ENCODE data around the gene RASGRP2. TPM values are rescaled to one million over a fixed set of nuclear protein-coding genes. Genes with fewer than 3 reads are reported as not detected.

The RASGRP2 gene
- total RNA-seq, 2 donors from 2014 or later = 0.86 to 1.9 TPM

- H3K9me3 Mint-ChIP-seq = peaks cover 4% of the 10 kb centered on the region
- no peaks in the 10 kb centered on the region for H3K36me3 Mint-ChIP-seq (ENCODE audit: low read depth)
- H3K27me3 Mint-ChIP-seq (ENCODE audit: insufficient read depth) = peaks cover 74% of the 10 kb centered on the region
- 91% methylated on average over 1 of the region's 1 CpG; no CpG with 5 or more reads in 1 of the 2 experiments for WGBS, 2 experiments (ENCODE audit: insufficient coverage in 1 of 2, insufficient read length in 1 of 2)
- DNase-seq = no peak
- no peak overlapping the region for H3K27ac Mint-ChIP-seq
- H3K4me3 Mint-ChIP-seq = no peak overlapping the region
- no peaks in the 10 kb centered on the region for H3K36me3 ChIP-seq (ENCODE audit: control insufficient read depth, insufficient read depth, low read length)
- H3K4me3 ChIP-seq (ENCODE audit: low read length) = no peak overlapping the region
- H3K27me3 ChIP-seq (ENCODE audit: control insufficient read depth, insufficient read depth, low read length, poor library complexity, severe bottlenecking) = peaks cover 21% of the 10 kb centered on the region
- no peaks in the 10 kb centered on the region for H3K4me1 Mint-ChIP-seq
- no peak overlapping the region for H3K27ac ChIP-seq (ENCODE audit: low read depth, low read length)
- TF ChIP-seq CTCF (conservative IDR thresholded peaks at IDR 0.05) = no peak
- H3K9ac ChIP-seq (ENCODE audit: extremely low read depth, low read length, poor library complexity, severe bottlenecking) = no peak overlapping the region
- no peaks in the 10 kb centered on the region for H3K9me3 ChIP-seq (ENCODE audit: control insufficient read depth, low read length)
- H3K4me1 ChIP-seq (ENCODE audit: control insufficient read depth, insufficient read depth, low read length) = no peaks in the 10 kb centered on the region
These were observed 45.5 kb downstream of the RASGRP2 start for GRCh38 chr11:64698427-64698826.

GRCh38 chr11:64697663-64698375 lies 46.1 kb downstream of the RASGRP2 start:
- H3K4me1 Mint-ChIP-seq = no peaks in the 10 kb centered on the region
- H3K4me3 ChIP-seq (ENCODE audit: low read length) = no peak overlapping the region
- no peak overlapping the region for H3K27ac Mint-ChIP-seq
- H3K36me3 Mint-ChIP-seq (ENCODE audit: low read depth) = no peaks in the 10 kb centered on the region
- peaks cover 4% of the 10 kb centered on the region for H3K9me3 Mint-ChIP-seq
- TF ChIP-seq CTCF (conservative IDR thresholded peaks at IDR 0.05) = no peak
- H3K27me3 ChIP-seq (ENCODE audit: control insufficient read depth, insufficient read depth, low read length, poor library complexity, severe bottlenecking) = peaks cover 26% of the 10 kb centered on the region
- no peak overlapping the region for H3K9ac ChIP-seq (ENCODE audit: extremely low read depth, low read length, poor library complexity, severe bottlenecking)
- H3K27ac ChIP-seq (ENCODE audit: low read depth, low read length) = no peak overlapping the region
- H3K27me3 Mint-ChIP-seq (ENCODE audit: insufficient read depth) = peaks cover 76% of the 10 kb centered on the region
- 84 to 87% methylated on average over 5 to 7 of the region's 7 CpGs for WGBS, 2 experiments (ENCODE audit: insufficient coverage in 1 of 2, insufficient read length in 1 of 2)
- no peaks in the 10 kb centered on the region for H3K36me3 ChIP-seq (ENCODE audit: control insufficient read depth, insufficient read depth, low read length)
- no peaks in the 10 kb centered on the region for H3K4me1 ChIP-seq (ENCODE audit: control insufficient read depth, insufficient read depth, low read length)
- no peaks in the 10 kb centered on the region for H3K9me3 ChIP-seq (ENCODE audit: control insufficient read depth, low read length)
- no peak overlapping the region for H3K4me3 Mint-ChIP-seq
- no peak for DNase-seq

GRCh38 chr11:64696045-64696444 lies 47.9 kb downstream of the RASGRP2 start:
- no peaks in the 10 kb centered on the region for H3K36me3 Mint-ChIP-seq (ENCODE audit: low read depth)
- Histone ChIP-seq H3K27me3 (ENCODE audit: control insufficient read depth, insufficient read depth, low read length, poor library complexity, severe bottlenecking) (peaks cover 40% of the 10 kb centered on the region), H3K9me3 (ENCODE audit: control insufficient read depth, low read length) (no peaks in the 10 kb centered on the region), H3K4me1 (ENCODE audit: control insufficient read depth, insufficient read depth, low read length) (no peaks in the 10 kb centered on the region), H3K36me3 (ENCODE audit: control insufficient read depth, insufficient read depth, low read length) (no peaks in the 10 kb centered on the region), H3K9ac (ENCODE audit: extremely low read depth, low read length, poor library complexity, severe bottlenecking) (no peak overlapping the region), H3K4me3 (ENCODE audit: low read length) (no peak overlapping the region), H3K27ac (ENCODE audit: low read depth, low read length) (no peak overlapping the region)
- H3K27me3 Mint-ChIP-seq (ENCODE audit: insufficient read depth) = peaks cover 89% of the 10 kb centered on the region
- no peak overlapping the region for H3K4me3 Mint-ChIP-seq
- no peak for DNase-seq
- 84 to 85% methylated on average over 6 to 8 of the region's 8 CpGs for WGBS, 2 experiments (ENCODE audit: insufficient coverage in 1 of 2, insufficient read length in 1 of 2)
- no peaks in the 10 kb centered on the region for H3K9me3 Mint-ChIP-seq
- H3K27ac Mint-ChIP-seq = no peak overlapping the region
- TF ChIP-seq CTCF (conservative IDR thresholded peaks at IDR 0.05) = no peak
- no peaks in the 10 kb centered on the region for H3K4me1 Mint-ChIP-seq
